ENCODE data around the gene THEM4. TPM values are rescaled to one million over a fixed set of nuclear protein-coding genes. Genes with fewer than 3 reads are reported as not detected.
A peak's percentile ranks its signal among the peaks of the same experiment; 100 is the strongest.

The THEM4 gene
- total and polyA plus RNA-seq, 12 donors: 13.9 to 32.5 (median 16.2) TPM

DNA sequence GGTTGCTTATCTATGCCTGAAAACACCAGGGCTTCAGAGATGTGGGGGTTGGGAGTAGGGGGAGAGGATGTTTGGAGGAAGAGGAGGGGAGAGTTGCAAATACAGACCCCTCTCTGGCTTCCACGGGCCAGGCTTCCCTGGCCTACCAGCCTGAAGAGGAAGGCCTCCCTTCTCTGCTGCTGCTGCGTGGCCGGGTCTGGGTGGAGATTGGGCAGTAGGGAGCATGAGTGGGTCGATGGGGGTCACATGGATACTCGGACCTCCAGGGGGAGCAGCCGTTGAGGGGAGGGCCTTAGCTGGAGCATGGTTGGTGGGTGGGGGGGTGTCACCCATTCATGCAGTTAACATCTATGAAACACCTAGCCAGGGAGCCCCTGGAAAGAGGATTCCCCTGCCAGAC lies 79.3 kb downstream of the THEM4 start:
- no peaks in the 10 kb centered on the region for H3K27me3 ChIP-seq
- WGBS, 2 donors: 26 to 35% methylated on average over 6 of the region's 6 CpGs
- no peaks in the 10 kb centered on the region for H3K9me3 ChIP-seq
- no peak for TF ChIP-seq CTCF (IDR thresholded peaks at IDR 0.05)
- H3K36me3 ChIP-seq: no peaks in the 10 kb centered on the region
- peaks cover 0 to 44% (median 25%) of the 10 kb centered on the region in 9 donors for H3K4me1 ChIP-seq
- H3K27ac ChIP-seq: peak overlapping the region in 1 of 10 donors; percentile 16
- ATAC-seq (no peak), DNase-seq (no peak)
- intact Hi-C loops (cut with DNase I): loop anchor here in 5 of 10 donors (5.0 to 10.0 kb wide), 7 partner anchors 93 to 385 kb away; partner anchors contain the start of gene POGZ (in 1 of the 5)
- no peak overlapping the region for H3K4me3 ChIP-seq

DNA sequence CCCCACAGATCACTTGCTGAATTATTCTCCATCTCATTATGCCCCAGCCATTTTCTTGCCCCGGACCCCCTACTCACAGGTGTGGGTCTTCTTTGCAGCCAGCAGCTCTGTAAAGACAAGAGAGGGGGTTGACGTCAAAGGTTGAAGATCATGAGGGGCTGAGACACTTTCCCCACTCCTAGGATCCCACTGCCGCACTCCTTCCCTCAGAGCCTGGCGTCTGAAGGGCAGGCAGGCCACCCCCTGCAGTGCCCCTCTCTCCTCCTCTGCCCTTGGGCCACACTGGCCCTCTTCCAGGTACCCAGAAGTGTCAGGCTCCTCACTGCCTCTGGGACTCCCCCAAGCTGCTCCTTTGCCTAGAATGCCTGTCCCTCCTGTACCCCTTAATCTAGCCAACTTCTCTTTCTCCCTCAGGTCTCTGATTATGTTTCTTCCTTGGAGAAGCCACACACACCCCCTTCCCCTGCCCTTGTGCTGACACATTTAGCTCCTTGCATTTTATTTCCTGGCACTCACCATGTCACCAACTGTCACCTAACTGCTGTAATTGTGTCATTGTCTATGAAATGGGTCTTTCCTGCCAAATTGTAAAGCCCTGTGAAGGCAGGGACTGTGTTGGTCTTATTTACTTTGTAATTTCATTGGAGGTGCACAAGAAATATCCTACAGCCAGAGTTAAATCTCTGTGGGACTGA lies 79.8 kb downstream of the THEM4 start:
- H3K4me1 ChIP-seq: peaks cover 0 to 44% (median 25%) of the 10 kb centered on the region in 9 donors
- no peak for DNase-seq
- WGBS, 2 donors: 30 to 42% methylated on average over 4 of the region's 4 CpGs
- intact Hi-C loops (cut with DNase I): loop anchor here in 5 of 10 donors (5.0 to 10.0 kb wide), 7 partner anchors 92 to 385 kb away; partner anchors contain the start of gene POGZ (in 1 of the 5)
- H3K4me3 ChIP-seq: no peak overlapping the region
- ATAC-seq: no peak
- H3K27me3 ChIP-seq: no peaks in the 10 kb centered on the region
- H3K9me3 ChIP-seq: no peaks in the 10 kb centered on the region
- no peak for TF ChIP-seq CTCF (IDR thresholded peaks at IDR 0.05)
- peak overlapping the region in 1 of 10 donors; percentile 16 for H3K27ac ChIP-seq
- no peaks in the 10 kb centered on the region for H3K36me3 ChIP-seq

DNA sequence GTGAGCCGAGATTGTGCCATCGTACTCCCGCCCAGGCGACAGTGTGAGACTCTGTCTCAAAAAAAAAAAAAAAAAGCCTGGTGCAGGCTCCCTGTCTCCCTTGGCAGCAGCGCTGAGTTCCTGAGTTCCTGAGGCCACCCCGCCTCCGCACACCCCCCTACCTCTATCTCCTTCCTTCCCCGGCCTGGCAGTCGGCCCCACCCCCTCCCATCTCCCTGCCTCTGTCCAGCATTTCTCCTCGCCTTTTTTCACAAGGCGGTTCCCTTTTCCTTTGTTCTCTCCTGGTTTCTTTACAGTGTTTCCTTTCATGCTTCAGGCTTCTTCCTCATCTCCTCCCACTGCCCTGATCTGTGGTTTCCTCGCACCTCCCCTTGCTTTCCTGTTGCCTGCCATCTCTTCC lies 80.4 kb downstream of the THEM4 start:
- ATAC-seq (peak in 4 of 8 donors; percentile 34 to 57 (median 40)), DNase-seq (peak; percentile 45 to 63)
- no peaks in the 10 kb centered on the region for H3K27me3 ChIP-seq
- WGBS, 2 donors: 2 to 7% methylated on average over 11 to 12 of the region's 12 CpGs
- no peaks in the 10 kb centered on the region for H3K36me3 ChIP-seq
- no peak overlapping the region for H3K27ac ChIP-seq
- intact Hi-C loops (cut with DNase I): no loop called here
- no peaks in the 10 kb centered on the region for H3K9me3 ChIP-seq
- H3K4me3 ChIP-seq: no peak overlapping the region
- peaks cover 0 to 43% (median 25%) of the 10 kb centered on the region in 9 donors for H3K4me1 ChIP-seq
- TF ChIP-seq CTCF (IDR thresholded peaks at IDR 0.05): no peak

- 59 to 64% methylated on average over 9 of the region's 9 CpGs for WGBS, 2 donors
- Histone ChIP-seq H3K4me3 (no peak overlapping the region), H3K36me3 (no peaks in the 10 kb centered on the region), H3K9me3 (no peaks in the 10 kb centered on the region), H3K27me3 (no peaks in the 10 kb centered on the region), H3K27ac (no peak overlapping the region), H3K4me1 (peaks cover 0 to 42% (median 25%) of the 10 kb centered on the region in 9 donors)
- DNase-seq (no peak), ATAC-seq (no peak)
- intact Hi-C loops (cut with DNase I): no loop called here
- no peak for TF ChIP-seq CTCF (IDR thresholded peaks at IDR 0.05)
These were observed 81.5 kb downstream of the THEM4 start for GRCh38 chr1:151827853-151828252.

All from heart right ventricle (tissue), 16 donors.